NCI-H128 (cell line): ENCODE data around the gene HDAC1.
"Not testable (repeated sequence)": the region's sequence is repeated elsewhere in the genome, so short reads cannot be mapped to it uniquely, and the experiment has no call there.

Source experiments
- DNase-seq: peaks from one replicate; lab custom pipeline; 2025; ENCODE audit not compliant: unreplicated experiment; lab: John Stamatoyannopoulos, UW

HDAC1 gene

GRCh38 chr1:32342704-32343103, 50.8 kb downstream of the HDAC1 start:
- DNase-seq = no peak

DNA sequence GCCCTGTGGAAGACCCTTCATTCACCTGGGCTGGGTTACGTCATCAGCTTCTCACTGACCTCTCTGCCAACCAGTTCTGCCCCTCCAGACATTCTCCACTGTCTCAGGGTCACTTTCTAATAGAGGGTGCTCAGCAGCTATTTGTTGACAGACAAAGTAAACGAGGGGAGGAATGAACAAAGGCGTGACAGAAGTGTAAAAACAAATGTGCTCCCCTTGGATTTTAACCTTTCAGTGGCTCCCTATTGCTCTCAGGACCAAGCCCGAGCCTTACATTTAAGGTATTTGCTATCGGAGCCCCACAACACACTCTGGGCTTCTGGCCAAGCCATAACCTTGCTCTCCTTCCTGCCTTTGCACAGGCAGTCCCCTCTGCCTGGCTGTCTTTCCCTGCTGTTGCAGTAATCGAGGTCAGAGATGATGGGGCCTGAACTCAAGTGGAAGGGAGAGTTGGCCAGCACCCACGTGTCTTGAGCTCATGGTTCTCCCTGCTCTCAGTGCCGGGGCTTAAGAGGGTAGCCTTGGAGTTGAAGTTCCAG, 53.5 kb downstream of the HDAC1 start:
- no peak for DNase-seq

GRCh38 chr1:32346532-32347157, 54.8 kb downstream of the HDAC1 start:
- no peak for DNase-seq

DNA sequence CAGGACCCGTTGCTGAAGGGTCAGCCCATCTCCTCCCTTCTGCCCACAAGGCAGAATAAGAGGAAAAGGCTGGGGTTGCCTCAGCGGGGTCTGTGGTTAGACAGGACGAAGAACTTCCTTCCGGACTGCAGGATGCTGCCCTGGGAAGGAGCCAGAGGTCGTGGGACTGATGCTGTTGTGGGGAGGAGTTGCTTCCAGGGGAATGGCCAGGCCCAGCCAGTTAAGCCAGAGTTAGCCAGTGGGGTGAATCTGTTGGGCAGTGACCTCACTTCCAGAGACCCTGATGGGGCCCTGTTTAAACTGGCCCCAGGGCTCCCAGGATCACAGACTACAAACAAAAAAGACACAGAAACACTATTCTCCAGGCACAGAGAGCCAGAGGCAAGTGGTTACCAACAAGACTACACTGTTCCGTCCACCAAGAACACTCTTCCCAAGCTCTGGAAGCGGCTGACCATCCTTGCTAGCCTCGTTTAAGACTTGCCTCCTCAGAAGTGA, 57.4 kb downstream of the HDAC1 start:
- no peak for DNase-seq

- no peak for DNase-seq
Measured at GRCh38 chr1:32350785-32351398, 59.0 kb downstream of the HDAC1 start.

DNA sequence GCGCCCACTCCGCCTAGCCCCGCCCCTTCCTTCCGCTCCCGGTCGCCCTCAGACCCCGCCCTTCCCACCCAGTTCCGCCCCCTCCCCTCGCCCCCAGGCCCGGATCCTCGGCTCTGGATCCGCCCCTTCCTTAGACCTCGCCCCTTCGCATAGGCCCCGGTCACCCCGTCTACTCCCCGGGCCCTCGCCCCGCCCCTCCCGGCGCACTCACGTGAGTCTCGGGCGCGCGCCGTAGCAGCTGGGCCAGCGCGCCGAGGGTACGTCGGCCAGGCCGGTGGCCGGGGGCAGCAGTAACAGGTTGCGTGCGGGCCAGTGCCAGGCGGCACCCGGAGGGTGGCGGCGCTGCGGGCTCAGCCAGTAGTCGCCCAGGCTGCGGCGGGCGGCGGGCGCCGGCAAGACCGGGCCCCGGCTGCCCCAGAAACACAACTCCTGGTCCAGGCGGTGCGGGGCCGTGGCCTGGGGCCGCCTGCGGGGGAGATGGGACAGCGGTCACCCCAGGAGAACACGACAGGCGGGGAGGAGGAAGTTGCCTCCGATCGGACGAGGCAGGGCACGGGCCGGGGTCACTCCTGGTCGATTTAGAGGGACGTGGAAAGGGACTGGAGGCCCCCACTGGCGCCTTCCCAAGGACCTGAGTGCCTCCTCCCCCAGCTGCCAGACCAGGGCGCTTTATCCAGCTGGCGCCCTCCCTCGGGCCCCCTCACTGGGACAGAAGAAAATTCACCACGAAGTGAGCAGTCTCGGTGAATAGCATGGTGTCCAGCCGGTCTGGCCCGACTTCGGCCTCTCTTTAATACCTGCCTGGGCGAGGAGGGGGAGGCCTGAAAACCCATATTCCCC, 59.7 kb downstream of the HDAC1 start:
- peak; percentile 93 for DNase-seq

- no peak for DNase-seq
Measured at GRCh38 chr1:32352239-32352745, 60.4 kb downstream of the HDAC1 start.

- no peak for DNase-seq
Measured at GRCh38 chr1:32352831-32353383, 61.0 kb downstream of the HDAC1 start.

DNA sequence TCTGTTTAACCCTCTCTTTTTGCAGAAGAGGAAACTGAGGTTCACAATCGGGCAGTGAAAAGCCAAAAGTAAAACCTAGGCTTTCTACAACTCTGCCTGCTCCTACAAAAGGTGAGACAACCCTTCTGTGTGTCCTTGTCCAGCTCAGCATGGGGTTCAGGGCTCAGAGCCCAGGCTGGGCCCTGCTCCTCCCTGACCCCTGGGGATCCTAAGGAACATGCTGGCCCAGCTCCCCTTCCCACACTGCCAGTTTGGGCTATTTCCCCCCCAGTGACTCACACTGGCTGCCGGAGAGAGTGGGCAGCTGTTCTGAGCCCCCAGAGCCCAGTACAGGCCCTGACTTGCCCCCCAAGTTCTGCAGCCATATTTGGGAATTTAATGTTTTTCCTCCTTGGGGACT, 61.5 kb downstream of the HDAC1 start:
- no peak for DNase-seq

DNA sequence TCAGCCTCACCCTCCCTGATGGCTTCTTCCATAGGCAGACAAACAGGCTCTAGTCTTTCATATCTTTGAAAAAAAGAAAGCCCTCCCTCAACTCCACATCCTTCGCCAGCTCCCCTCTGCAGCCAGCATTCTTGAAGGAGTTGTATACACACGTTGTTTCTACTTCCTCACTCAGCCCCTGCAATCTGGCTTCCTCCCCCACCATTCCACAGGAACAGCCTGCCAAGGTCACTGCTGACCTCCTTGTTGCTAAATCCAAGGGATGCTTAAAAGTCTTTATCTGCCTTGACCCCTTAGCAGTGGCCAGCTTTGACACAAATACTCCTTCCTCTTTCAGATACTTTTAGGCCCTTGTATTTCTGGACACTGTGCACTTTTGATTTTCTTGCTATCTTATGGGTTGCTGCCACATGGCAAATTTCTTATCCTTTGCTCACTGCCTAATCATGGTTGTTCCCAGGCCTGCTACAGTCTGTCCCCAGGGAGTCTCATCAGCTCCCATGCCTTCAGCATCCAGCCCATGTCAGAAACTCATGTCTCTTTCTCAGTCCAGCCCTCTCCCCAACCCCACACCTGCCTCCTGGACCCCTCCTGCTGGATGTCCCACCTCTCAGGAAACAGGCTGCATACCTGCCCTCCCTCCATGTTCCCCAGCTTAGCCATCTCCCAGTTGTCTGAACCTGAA, 62.1 kb downstream of the HDAC1 start:
- no peak for DNase-seq

GRCh38 chr1:32355778-32356177, 63.9 kb downstream of the HDAC1 start:
- DNase-seq = not testable (repeated sequence)

- no peak for DNase-seq
Measured at GRCh38 chr1:32356478-32356877, 64.6 kb downstream of the HDAC1 start.

DNA sequence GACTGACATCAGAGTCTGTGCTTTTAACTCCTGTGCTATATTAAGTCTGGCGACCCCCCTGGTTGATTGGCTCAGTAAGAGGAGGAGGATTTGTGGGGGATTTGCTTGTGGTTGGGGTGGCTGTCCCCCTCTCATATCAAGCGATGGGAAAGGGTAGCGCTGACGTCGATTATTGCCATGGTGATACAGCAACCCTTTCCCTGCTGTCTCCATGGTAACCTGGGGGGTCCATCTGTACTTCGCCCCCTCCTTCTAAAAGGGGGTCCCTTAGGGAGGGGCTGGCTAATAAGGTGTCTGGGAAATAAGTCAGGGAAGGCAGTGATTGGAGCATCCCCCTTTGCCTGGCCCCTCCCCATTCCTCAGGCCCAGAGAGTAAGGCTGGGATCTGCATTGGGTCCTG, 65.7 kb downstream of the HDAC1 start:
- no peak for DNase-seq

DNA sequence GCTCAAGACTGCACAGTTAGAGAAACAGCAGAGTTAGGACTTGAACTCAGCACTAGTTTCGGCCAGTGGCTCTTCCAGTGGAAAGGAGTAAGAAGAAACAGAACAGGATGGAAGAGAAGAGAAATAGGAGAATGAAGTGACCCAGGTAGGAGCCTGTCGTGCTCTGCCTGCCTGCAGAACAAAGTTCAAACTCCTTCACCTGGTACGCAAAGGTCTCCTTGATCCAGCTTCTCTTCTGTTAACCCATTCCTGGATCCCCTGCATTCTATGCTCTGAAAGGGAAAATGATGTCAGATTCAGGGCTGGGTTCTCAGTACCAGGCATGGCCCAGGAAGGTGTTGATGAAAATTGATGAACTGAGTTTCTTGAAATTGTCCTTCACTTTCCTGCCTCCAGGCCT, 66.6 kb downstream of the HDAC1 start:
- no peak for DNase-seq

GRCh38 chr1:32361308-32361673, 69.4 kb downstream of the HDAC1 start:
- DNase-seq = no peak

GRCh38 chr1:32361674-32362473, 70.0 kb downstream of the HDAC1 start:
- no peak for DNase-seq

DNA sequence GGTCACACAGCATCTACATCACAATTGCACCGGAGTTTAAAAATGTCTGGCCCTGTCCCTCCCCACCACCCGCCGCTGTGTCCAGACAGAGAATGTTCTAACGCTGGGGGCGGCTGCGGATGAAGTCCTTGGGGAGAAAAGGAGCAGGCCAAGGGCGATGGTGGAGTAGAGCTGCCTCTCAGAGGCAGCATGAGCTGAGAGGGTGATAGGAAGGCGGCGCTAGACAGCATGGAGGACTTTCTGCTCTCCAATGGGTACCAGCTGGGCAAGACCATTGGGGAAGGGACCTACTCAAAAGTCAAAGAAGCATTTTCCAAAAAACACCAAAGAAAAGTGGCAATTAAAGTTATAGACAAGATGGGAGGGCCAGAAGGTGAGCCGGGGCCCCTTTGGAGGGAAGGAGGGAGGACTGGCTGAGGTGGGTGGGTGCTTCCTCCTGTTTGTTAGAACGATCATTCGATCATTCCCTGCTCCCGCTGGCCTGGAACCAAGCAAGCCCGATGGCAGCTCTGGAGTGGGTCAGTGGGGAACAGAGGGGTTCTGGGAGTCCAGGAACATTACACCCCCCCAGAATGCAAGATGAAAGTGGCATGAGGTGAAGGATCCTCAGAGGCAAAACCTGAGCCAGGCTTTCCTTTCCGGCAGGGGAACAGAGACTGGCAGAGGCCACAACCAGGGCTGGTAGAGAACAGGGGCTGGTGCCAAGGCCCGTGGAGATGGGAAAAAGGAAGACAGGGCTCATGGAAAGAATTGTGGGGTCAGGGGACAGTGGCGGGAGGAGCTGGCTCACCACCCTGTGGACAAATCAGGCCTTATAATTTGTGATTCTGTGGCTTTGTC, 70.8 kb downstream of the HDAC1 start, which contains the start of the genes FAM229A and TSSK3:
TSS of gene FAM229A (minus strand) at position 12 of the 840 bp plus-strand sequence. CDS start 394 bp downstream, outside the sequence.
TSS of gene TSSK3 (plus strand) at position 66 of the 840 bp plus-strand sequence. CDS start at position 229, 163 bp downstream.
- DNase-seq = no peak

DNA sequence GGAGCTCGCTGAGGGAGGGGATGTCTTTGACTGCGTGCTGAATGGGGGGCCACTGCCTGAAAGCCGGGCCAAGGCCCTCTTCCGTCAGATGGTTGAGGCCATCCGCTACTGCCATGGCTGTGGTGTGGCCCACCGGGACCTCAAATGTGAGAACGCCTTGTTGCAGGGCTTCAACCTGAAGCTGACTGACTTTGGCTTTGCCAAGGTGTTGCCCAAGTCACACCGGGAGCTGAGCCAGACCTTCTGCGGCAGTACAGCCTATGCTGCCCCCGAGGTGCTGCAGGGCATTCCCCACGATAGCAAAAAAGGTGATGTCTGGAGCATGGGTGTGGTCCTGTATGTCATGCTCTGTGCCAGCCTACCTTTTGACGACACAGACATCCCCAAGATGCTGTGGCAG, 71.8 kb downstream of the HDAC1 start:
- no peak for DNase-seq

DNA sequence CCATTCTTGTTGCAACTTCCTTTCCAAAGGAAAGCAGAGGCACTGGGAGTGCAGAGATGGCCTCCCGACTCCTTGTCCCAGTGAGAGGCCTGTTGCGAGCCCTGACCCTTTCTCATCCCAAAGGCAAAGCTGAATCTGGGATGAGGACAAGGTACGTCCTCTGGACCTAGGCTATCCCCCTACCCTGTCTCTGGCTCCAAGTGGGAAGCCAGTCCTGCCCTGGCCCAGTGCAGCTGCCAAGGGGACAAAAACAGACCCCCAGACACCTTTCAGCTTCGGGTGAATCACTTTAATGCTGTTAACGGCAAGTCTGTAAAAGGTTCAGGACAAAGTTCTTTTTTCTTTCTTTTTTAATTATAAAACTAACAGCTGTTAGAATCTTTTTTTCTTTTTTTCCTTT, 73.0 kb downstream of the HDAC1 start:
- DNase-seq = no peak
